Measurements from ENCODE around the gene ZFAND4.
"Not testable (repeated sequence)": the region's sequence is repeated elsewhere in the genome, so short reads cannot be mapped to it uniquely, and the experiment has no call there.

ZFAND4 gene

GRCh38 chr10:45607276-45607675, 65.3 kb downstream of the ZFAND4 start:
- TF ChIP-seq Cebpa-rat (IDR thresholded peaks at IDR 0.05): no peak
- peaks cover 0 to 7% (median 0%) of the 10 kb centered on the region in 11 experiments; a peak in 5 of 22 replicates for H3K36me3 ChIP-seq

GRCh38 chr10:45602836-45603235, 69.7 kb downstream of the ZFAND4 start:
- Histone ChIP-seq H3K36me3 (no peaks in the 10 kb centered on the region), H3K4me2 (no peak overlapping the region), H3K9me3 (replicated peaks in 1 of 11) (peaks cover 10 to 21% (median 18%) of the 10 kb centered on the region in 11 experiments), H3K27ac (no peak overlapping the region), H4K20me1 (no peaks in the 10 kb centered on the region), H3K4me1 (peaks cover 0 to 10% (median 0%) of the 10 kb centered on the region in 10 experiments; a peak in 2 of 20 replicates), H3K4me3 (no peak overlapping the region), H3K9ac (no peak overlapping the region), H3K27me3 (no peaks in the 10 kb centered on the region)
- no peak for TF ChIP-seq Cebpa-rat (IDR thresholded peaks at IDR 0.05)

More at GRCh38 chr10:45607276-45607675, 65.3 kb downstream of the ZFAND4 start:
- peaks cover 0 to 7% (median 0%) of the 10 kb centered on the region in 10 experiments; a peak in 2 of 20 replicates for H3K4me1 ChIP-seq
- H3K27me3 ChIP-seq: no peaks in the 10 kb centered on the region
- no peak overlapping the region for H3K9ac ChIP-seq
- no peak overlapping the region for H3K27ac ChIP-seq
- H4K20me1 ChIP-seq: no peaks in the 10 kb centered on the region
- peaks cover 0 to 13% (median 8%) of the 10 kb centered on the region in 11 experiments; a peak in 8 of 22 replicates for H3K9me3 ChIP-seq (replicated peaks in 1 of 11)
- no peak overlapping the region; a peak in 1 of 22 replicates for H3K4me2 ChIP-seq
- H3K4me3 ChIP-seq: no peak overlapping the region

GRCh38 chr10:45602082-45602730, 70.4 kb downstream of the ZFAND4 start:
- Histone ChIP-seq H4K20me1 (no peaks in the 10 kb centered on the region), H3K9ac (no peak overlapping the region), H3K4me2 (peak overlapping the region in 1 of 11 experiments; percentile 37; a peak in 1 of 22 replicates), H3K4me1 (peaks cover 0 to 4% (median 0%) of the 10 kb centered on the region in 10 experiments; a peak in 2 of 20 replicates), H3K4me3 (no peak overlapping the region), H3K36me3 (no peaks in the 10 kb centered on the region), H3K27me3 (no peaks in the 10 kb centered on the region), H3K27ac (no peak overlapping the region), H3K9me3 (replicated peaks in 1 of 11) (peaks cover 10 to 21% (median 18%) of the 10 kb centered on the region in 11 experiments)
- no peak for TF ChIP-seq Cebpa-rat (IDR thresholded peaks at IDR 0.05)

- H3K27me3 ChIP-seq, H3K4me2 ChIP-seq, H3K9ac ChIP-seq, H3K4me1 ChIP-seq, H3K36me3 ChIP-seq, H3K4me3 ChIP-seq, H3K27ac ChIP-seq, H4K20me1 ChIP-seq: not testable (repeated sequence)
- peaks cover 10 to 21% (median 18%) of the 10 kb centered on the region in 11 experiments for H3K9me3 ChIP-seq (replicated peaks in 1 of 11)
Measured at GRCh38 chr10:45601254-45601930, 71.2 kb downstream of the ZFAND4 start.

- peaks cover 10 to 21% (median 18%) of the 10 kb centered on the region in 11 experiments for H3K9me3 ChIP-seq (replicated peaks in 1 of 11)
- not testable (repeated sequence) for H3K4me3 ChIP-seq, H3K27me3 ChIP-seq, H3K27ac ChIP-seq, H3K4me1 ChIP-seq, H3K9ac ChIP-seq, H4K20me1 ChIP-seq, H3K4me2 ChIP-seq, H3K36me3 ChIP-seq
Measured at GRCh38 chr10:45600337-45601253, 72.0 kb downstream of the ZFAND4 start.

- TF ChIP-seq Cebpa-rat (IDR thresholded peaks at IDR 0.05): no peak
- H3K4me2 ChIP-seq: no peak overlapping the region
- no peaks in the 10 kb centered on the region for H3K36me3 ChIP-seq
- H4K20me1 ChIP-seq: no peaks in the 10 kb centered on the region
- H3K9me3 ChIP-seq (replicated peaks in 1 of 11): peaks cover 10 to 21% (median 18%) of the 10 kb centered on the region in 11 experiments
- H3K27ac ChIP-seq: no peak overlapping the region
- H3K4me1 ChIP-seq: peaks cover 0 to 6% (median 4%) of the 10 kb centered on the region in 10 experiments; a peak in 5 of 20 replicates
- H3K4me3 ChIP-seq: no peak overlapping the region
- H3K27me3 ChIP-seq: no peaks in the 10 kb centered on the region
- H3K9ac ChIP-seq: no peak overlapping the region
Measured at GRCh38 chr10:45599646-45600045, 72.9 kb downstream of the ZFAND4 start.

- no peak for TF ChIP-seq Cebpa-rat (IDR thresholded peaks at IDR 0.05)
- H3K9me3 ChIP-seq (replicated peaks in 1 of 11): peaks cover 10 to 21% (median 18%) of the 10 kb centered on the region in 11 experiments
- H3K4me1 ChIP-seq: peaks cover under 1 to 6% (median 5%) of the 10 kb centered on the region in 10 experiments; a peak in 11 of 20 replicates
Measured at GRCh38 chr10:45599021-45599603, 73.5 kb downstream of the ZFAND4 start.

GRCh38 chr10:45596526-45596925, 76.0 kb downstream of the ZFAND4 start:
- no peaks in the 10 kb centered on the region for H3K36me3 ChIP-seq
- H3K9ac ChIP-seq: no peak overlapping the region
- H3K27ac ChIP-seq: no peak overlapping the region
- peaks cover 0 to 8% (median 0%) of the 10 kb centered on the region in 11 experiments; a peak in 2 of 22 replicates for H4K20me1 ChIP-seq
- no peak overlapping the region for H3K4me2 ChIP-seq
- H3K4me1 ChIP-seq: peaks cover 15 to 26% (median 23%) of the 10 kb centered on the region in 10 experiments
- H3K9me3 ChIP-seq (replicated peaks in 1 of 11): peaks cover 10 to 21% (median 18%) of the 10 kb centered on the region in 11 experiments
- TF ChIP-seq Cebpa-rat (IDR thresholded peaks at IDR 0.05): no peak
- no peak overlapping the region for H3K4me3 ChIP-seq
- no peaks in the 10 kb centered on the region for H3K27me3 ChIP-seq

More at GRCh38 chr10:45599021-45599603, 73.5 kb downstream of the ZFAND4 start:
- Histone ChIP-seq H3K4me3 (no peak overlapping the region), H3K36me3 (no peaks in the 10 kb centered on the region), H4K20me1 (no peaks in the 10 kb centered on the region), H3K27ac (no peak overlapping the region), H3K9ac (no peak overlapping the region), H3K4me2 (no peak overlapping the region), H3K27me3 (no peaks in the 10 kb centered on the region)

All from BLaER1 treated with 17β-estradiol and CSF1 and Interleukin-3, amounts not matched to agents 10 nM and 100 nM (cell line).